HG03196 (cell line): ENCODE measurements around the gene PITPNB.

Source experiments
- ATAC-seq: cut with Tn5 transposase; IDR thresholded peaks from one replicate; pipeline ENCODE4 v1.9.1; 2021; ENCODE audit not compliant: unreplicated experiment

PITPNB gene

GRCh38 chr22:27835446-27835845 is 83.6 kb downstream of the PITPNB start:
- ATAC-seq: no peak

DNA sequence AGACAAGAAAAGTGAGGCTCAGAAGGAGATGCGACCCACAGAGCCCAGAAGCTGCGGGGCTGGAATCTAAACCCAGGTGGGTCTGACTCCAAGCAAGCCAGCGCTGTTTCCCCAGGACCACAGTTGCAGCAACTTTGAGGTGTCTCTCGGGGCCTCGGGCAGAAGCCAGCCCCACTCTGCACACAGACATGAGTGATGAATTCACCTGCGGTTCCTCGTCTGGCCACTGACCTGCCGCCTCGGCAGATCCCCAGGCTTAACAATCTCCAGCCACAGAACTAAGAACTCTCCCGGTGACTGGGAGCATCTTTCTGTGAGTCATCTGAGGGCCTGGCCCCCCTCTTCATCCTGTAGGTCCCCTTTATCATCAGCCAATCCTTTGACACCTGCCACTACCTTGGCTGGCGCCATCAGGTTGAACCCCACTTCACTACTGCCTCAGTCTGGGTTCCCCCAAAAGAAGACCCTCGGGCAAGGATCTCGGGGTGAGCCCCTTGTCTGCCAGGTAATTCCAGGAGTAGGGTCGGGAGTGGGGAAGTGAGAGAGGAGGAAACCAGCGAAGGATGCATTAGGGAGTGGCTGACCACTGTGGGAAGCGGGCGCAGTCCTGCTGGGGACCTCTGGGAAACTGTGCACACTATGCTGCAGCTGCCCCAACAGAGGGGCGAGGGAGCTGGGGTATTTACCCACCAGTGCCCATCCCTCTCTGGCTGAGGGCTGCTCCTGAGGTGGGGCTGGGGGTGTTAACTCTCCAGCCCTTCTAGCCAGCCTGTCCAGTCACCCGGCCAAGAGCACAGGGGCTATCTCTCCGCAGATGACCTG is 84.5 kb downstream of the PITPNB start:
- ATAC-seq: no peak

- no peak for ATAC-seq
These were observed 85.3 kb downstream of the PITPNB start for GRCh38 chr22:27833803-27834202.

- ATAC-seq: no peak
These were observed 86.5 kb downstream of the PITPNB start for GRCh38 chr22:27832606-27833005.

DNA sequence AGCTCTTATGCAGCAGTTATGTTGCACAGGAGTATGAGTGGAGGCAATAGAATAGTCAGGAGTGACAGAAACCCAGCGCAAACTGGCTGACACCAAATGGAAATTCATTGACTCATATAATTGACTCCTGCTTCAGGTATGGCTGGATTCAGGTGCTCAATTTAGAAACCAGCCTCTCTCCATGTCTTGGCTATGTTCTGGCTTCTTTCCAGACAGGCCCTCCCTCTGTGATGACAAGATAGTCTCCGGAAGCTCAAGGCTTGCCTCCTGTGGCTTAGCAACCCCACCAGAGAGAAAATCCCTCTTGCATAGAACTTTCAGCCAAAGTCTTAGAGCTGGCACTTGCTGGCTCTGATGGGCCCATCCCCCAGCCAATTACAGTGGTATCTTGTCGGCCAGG is 89.4 kb downstream of the PITPNB start:
- ATAC-seq: no peak

GRCh38 chr22:27827604-27828587 is 91.2 kb downstream of the PITPNB start:
- ATAC-seq: no peak

DNA sequence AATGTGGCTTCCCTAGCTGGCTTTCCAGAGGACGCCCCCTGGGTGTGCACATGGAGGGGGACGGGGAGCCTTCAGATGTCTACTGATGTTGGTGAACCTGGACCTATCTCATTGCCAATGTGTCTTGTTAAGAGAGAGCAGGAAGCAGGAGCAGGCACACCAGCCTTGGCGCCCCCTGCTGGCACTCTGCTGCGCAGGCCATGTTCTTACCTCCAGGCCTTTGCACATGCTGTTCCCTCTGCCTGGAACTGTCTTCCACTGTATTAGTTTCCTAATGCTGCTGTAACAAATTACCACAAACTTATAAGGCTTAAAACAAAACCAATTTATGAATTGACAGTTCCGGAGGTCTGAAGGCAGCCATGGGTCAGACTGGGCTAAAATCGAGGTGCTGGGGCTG is 93.9 kb downstream of the PITPNB start:
- no peak for ATAC-seq

DNA sequence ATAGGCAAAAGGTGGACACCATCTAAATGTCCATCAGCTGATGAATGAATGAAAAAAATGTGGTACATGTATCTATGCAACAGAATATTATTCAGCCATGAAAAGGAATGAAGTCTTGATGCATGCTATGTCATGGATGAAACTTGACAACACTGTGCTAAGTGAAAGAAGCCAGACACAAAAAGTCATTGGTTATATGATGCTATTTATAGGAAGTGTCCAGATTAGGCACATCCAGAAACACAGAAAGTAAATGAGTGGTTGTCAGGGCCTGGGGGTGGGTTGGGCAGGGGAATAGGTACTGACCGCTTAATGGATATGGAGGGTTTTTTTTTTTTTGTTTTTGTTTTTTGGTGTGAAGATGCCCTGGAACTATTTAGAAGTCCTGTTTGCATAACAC is 95.8 kb downstream of the PITPNB start:
- no peak for ATAC-seq

GRCh38 chr22:27820896-27821866 is 97.9 kb downstream of the PITPNB start:
- ATAC-seq: no peak

DNA sequence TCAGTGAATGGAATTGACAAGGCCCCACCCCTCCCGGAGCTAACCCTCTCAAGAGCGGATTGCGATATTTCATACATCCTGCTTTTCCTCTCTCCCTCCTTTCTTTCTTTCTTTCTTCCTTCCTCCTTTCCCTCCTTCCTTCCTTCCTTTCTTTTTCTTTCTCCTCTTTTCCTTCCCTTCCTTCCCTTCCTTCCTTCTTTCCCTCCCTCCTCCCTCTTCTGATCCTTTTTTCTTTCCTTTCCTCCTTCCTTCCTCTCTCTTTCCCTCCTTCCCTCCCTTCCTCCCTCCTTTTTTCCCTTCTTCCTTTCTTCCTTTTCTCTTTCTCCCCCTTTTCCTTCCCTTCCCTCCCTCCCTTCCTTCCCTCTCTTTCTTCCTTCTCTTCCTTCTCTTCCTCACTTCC is 102.5 kb downstream of the PITPNB start:
- no peak for ATAC-seq

DNA sequence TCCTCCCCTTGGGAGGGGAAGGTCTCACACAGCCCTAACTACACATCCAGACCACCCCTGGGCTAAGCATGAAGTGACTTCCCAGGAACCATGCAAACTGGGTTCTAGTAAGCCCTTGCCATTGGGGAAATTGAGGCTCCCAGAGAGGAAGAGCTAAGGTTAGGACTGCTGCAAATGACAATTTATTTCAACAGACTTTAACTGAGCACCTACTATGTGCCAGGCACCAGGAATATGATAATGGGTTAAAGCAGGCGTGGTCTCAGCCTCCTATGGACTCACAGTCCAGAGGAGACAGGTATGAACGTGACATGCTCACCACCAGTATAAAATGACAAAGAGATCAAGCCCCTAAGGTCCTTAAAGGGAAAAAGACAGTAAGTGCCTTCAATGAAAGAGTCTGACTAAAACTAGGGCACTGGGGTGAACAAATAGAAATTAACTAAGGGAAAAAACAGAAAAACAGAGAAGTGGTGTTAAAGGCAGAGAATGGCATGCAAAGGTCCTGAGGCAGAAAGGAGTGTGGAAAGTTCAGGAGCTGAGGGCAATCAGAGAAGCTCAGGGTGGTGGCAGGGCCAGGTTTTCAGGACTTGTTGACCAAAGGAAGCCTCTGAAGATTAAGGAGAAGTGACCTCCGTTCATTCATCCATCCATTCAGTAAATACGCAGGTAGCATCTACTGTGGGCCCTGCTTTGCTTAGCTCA is 103.1 kb downstream of the PITPNB start:
- ATAC-seq: no peak

DNA sequence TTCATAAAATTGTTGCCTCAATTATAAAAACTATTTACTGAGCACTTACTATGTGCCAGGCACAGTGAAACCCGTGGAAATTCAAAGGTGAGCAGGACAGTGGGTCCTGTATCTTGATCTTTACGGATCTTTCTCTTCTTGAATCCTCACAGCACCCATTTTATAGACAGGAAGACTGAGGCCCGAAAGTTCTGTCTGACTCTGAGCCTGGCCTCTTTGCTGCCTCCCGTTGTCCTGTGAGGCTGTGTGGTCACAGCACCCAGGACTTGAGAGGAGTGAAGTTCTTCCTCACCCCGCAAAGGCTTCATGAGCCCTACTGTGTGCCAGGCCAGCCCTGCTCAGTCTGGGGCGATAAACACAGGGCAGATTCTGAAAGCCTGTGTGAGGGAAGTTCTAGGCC is 104.1 kb downstream of the PITPNB start:
- no peak for ATAC-seq

DNA sequence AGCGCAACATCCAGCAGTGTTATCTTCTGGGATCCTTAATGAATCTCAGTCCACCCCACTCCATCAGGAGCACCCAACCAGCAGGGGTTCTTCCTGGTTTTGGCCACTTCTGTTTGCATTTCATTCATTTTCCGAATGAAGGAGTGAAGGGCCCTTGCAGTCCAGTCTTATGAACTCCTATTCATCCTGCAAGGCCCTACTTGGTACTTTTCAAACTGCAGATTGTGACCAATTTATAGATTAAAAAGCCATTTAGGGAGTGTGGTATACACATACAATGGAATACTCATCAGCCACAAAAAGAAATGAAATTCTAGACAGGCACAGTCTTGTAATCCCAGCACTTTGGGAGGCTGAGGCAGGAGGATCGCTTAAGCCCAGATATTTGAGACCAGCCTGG is 107.3 kb downstream of the PITPNB start:
- ATAC-seq: no peak

- ATAC-seq: no peak
These were observed 108.4 kb downstream of the PITPNB start for GRCh38 chr22:27810609-27811151.

DNA sequence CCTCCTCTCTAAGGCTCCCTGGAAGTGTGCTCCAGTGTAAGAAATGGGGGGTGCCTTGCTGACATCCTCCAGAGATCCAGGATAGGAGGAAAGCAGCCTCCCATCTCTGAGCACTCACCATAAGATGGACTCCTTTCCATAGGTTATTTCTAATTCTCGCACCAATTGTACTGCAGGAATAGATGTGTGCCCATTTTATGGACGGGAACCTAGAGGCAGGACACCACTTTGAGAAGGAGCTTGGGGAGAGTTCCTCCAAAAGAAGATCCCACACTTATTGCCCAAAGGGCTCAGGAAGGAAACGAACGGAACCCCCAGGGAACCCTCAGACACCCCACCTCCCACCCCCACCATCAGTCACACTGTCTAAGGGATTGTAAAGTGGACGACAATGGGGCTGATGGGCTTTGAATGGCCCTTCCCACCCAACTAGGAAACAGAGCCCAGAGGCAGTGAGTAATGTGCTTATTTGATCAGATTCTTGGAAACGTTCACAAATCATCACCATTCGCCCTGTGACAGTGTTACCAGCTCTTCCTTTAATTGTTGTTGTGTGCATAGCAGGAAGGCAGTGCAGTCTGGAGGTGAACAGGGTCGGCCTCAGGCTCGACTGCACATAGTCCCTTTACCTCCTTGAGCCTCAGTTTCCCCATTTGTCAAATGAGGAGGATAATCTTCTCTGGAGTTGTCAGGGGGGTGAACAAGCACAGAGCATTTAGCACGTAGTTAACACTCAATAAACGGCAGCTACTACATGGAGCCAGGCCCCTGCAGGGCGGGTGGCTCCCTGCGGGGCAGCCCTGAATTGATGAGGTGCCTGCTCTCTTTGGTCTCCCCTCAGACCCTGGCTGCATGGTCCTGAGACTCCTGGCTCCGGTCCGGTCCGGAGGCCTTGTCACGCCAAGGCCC is 109.1 kb downstream of the PITPNB start:
- no peak for ATAC-seq

GRCh38 chr22:27809226-27809603 is 109.8 kb downstream of the PITPNB start:
- no peak for ATAC-seq

DNA sequence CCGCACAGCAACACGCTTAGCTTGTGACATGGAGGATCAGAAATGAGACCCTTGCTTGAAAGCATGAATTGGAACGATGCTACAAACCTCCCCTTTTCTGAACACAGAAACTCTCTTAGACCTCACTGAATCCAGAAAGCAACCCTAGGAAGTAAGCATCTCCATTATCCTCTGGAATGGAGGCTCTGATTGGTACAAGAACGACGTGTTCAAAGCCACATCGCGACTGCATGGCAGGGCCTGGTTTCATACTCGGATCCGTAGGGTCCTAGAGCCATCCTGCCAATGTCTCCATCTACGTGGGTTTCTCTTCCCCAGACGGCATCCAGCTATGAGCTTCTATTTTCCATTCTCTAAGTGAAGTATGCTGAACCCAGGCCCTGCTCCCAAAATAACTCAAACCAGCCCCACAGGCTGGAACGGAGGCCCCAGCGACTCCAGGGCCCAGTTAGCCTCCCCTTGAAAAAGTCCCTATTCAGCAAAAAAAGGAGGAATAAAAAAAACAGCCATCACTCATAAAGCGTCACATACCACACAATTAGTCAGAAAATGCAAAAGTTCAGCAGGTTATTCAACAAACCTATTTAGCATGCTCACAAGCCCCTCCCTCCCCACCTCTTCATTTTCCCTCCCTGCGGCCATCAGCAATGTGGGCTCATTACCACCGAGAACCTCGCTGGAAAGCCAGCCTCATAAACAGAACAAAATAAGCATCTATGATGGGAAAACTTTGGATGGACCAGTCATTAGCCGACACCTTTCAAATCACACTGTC is 110.4 kb downstream of the PITPNB start:
- ATAC-seq: no peak

DNA sequence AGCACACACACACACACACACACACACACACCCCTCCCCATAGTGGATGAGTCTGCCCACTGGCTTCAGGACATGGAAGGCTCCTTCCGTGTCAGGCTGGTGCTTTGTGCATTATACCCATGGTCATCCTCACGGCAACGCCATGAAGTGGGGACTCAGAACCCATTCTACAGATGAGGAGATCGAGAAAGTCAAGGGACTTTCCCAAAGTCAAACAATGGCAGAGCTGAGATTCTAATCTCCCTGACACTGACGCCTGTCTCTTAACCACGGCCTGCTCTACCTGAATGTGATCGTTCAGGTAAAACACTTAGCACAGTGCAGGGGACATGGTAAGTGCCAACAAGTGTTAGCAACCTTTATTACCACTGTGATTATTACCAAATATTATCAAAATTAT is 113.2 kb downstream of the PITPNB start:
- no peak for ATAC-seq
